SK-N-SH (cell line): ENCODE data around the gene LRRC42. TPM values are rescaled to one million over a fixed set of nuclear protein-coding genes. Genes with fewer than 3 reads are reported as not detected.
"Not testable (repeated sequence)": the region's sequence is repeated elsewhere in the genome, so short reads cannot be mapped to it uniquely, and the experiment has no call there.

Experiments used
- CTCF ChIA-PET: fragments of 300-600, 350-600 bp; formaldehyde crosslinking; extraction: SDS; loops from one replicate; lab custom pipeline; 2021; lab: Yijun Ruan, JAX
- POLR2A ChIA-PET: fragments of 350-600 bp; sonication (Branson Sonifier 250); formaldehyde crosslinking; extraction: SDS; loops from one replicate; lab custom pipeline; 2020; ENCODE audit warnings: antibody characterized with exemption, inconsistent platforms; lab: Yijun Ruan, JAX
- DNase-seq: peaks from one replicate; pipeline ENCODE4 v3.0.0; 2012
- H2AFZ ChIP-seq: fragments of 200-600 bp; sonication (generic); 2 replicates; pipeline ENCODE4 v1.8.1; 2016; ENCODE audit warnings: antibody characterized with exemption, mild to moderate bottlenecking, low read depth
- H3F3A ChIP-seq: fragments of 200-600 bp; sonication (generic); replicated peaks from 2 replicates; pipeline ENCODE3; 2016; ENCODE audit warnings: antibody characterized with exemption, mild to moderate bottlenecking; ENCODE audit not compliant: insufficient read depth
- H3K27ac ChIP-seq, 2 experiments: fragments of 200-500 bp in 1 of 2; fragments of 200-600 bp in 1 of 2; sonication (Bioruptor generic) in 1 of 2; sonication (generic), shearing (Covaris generic) in 1 of 2; 2 replicates each; pipeline versions ENCODE4 v1.5.1 to v1.6.1; 2014 to 2016; ENCODE audit warnings: low read depth in 2 of 2, inconsistent platforms in 1 of 2, low read length in 1 of 2, mild to moderate bottlenecking in 1 of 2, mixed read lengths in 1 of 2
- H3K27me3 ChIP-seq: fragments of 200-600 bp; sonication (generic), shearing (Covaris generic); 2 replicates; pipeline ENCODE4 v1.6.1; 2016; ENCODE audit warnings: mixed run types; ENCODE audit not compliant: insufficient read depth
- H3K36me3 ChIP-seq, 2 experiments: fragments of 200-500 bp in 1 of 2; fragments of 200-600 bp in 1 of 2; sonication (Bioruptor generic) in 1 of 2; sonication (generic) in 1 of 2; replicated peaks in 1 of 2; 2 replicates each; pipeline versions ENCODE3 to v1.5.1; 2014 to 2016; ENCODE audit warnings: low read length in 1 of 2, mild to moderate bottlenecking in 1 of 2; ENCODE audit not compliant: insufficient read depth in 2 of 2, control insufficient read depth in 1 of 2
- H3K4me1 ChIP-seq, 2 experiments: fragments of 200-500 bp in 1 of 2; fragments of 200-600 bp in 1 of 2; sonication (Bioruptor generic) in 1 of 2; sonication (generic), shearing (Covaris generic) in 1 of 2; 2 replicates each; pipeline versions ENCODE4 v1.5.1 to v1.6.1; 2014 to 2016; ENCODE audit warnings: low read depth in 1 of 2, low read length in 1 of 2, mixed run types in 1 of 2; ENCODE audit not compliant: insufficient read depth in 2 of 2, control insufficient read depth in 1 of 2
- H3K4me2 ChIP-seq: fragments of 200-600 bp; sonication (generic), shearing (Covaris generic); 2 replicates; pipeline ENCODE4 v1.6.1; 2017; ENCODE audit warnings: mixed run types
- H3K4me3 ChIP-seq, 2 experiments: fragments of 200-500 bp in 1 of 2; fragments of 200-600 bp in 1 of 2; sonication (Bioruptor generic) in 1 of 2; sonication (generic), shearing (Covaris generic) in 1 of 2; 2 replicates each; pipeline versions ENCODE4 v1.5.1 to v1.8.1; 2014 to 2016; ENCODE audit warnings: low read depth in 2 of 2, inconsistent platforms in 1 of 2, low read length in 1 of 2, mild to moderate bottlenecking in 1 of 2, mixed read lengths in 1 of 2, moderate library complexity in 1 of 2
- H3K79me2 ChIP-seq: fragments of 200-600 bp; sonication (generic); 2 replicates; pipeline ENCODE4 v1.8.1; 2017; ENCODE audit warnings: mild to moderate bottlenecking; ENCODE audit not compliant: insufficient read depth
- H3K9ac ChIP-seq: fragments of 200-600 bp; sonication (generic); 2 replicates; pipeline ENCODE4 v1.6.1; 2017; ENCODE audit warnings: mixed run types
- H3K9me2 ChIP-seq: fragments of 200-600 bp; sonication (generic); 2 replicates; pipeline ENCODE4 v1.6.1; 2017; ENCODE audit warnings: mixed run types
- H3K9me3 ChIP-seq: fragments of 200-600 bp; sonication (generic); 2 replicates; pipeline ENCODE4 v1.6.1; 2017; ENCODE audit warnings: mixed run types, mild to moderate bottlenecking, moderate library complexity
- H4K20me1 ChIP-seq: fragments of 200-600 bp; sonication (generic); 2 replicates; pipeline ENCODE4 v1.6.1; 2017; ENCODE audit warnings: mild to moderate bottlenecking, mixed run types; ENCODE audit not compliant: insufficient read depth
- ELF1 ChIP-seq: IDR thresholded peaks from 2 replicates; pipeline ENCODE4 v1.4.0; 2012
- EZH2phosphoT487 ChIP-seq: fragments of 200-600 bp; sonication (generic); IDR thresholded peaks from 2 replicates; pipeline ENCODE4 v1.6.1; 2017; ENCODE audit warnings: low read depth, mixed run types, mild to moderate bottlenecking, antibody characterized with exemption, moderate library complexity, borderline replicate concordance
- FOSL2 ChIP-seq: IDR thresholded peaks from 2 replicates; pipeline ENCODE4 v1.4.0; 2012; ENCODE audit warnings: low read depth, mild to moderate bottlenecking, moderate library complexity, borderline replicate concordance
- FOXJ3 ChIP-seq: sonication (generic); formaldehyde crosslinking; IDR thresholded peaks from 2 replicates; pipeline ENCODE4 v1.5.1; 2020; ENCODE audit warnings: mild to moderate bottlenecking, missing genetic modification reagents
- FOXM1 ChIP-seq: IDR thresholded peaks from 2 replicates; pipeline ENCODE4 v1.4.0; 2012; ENCODE audit warnings: low read depth, mild to moderate bottlenecking
- GABPA ChIP-seq: IDR thresholded peaks from 2 replicates; pipeline ENCODE4 v1.4.0; 2012; ENCODE audit warnings: low read depth, mild to moderate bottlenecking
- GATA2 ChIP-seq: sonication (generic); formaldehyde crosslinking; IDR thresholded peaks from 2 replicates; pipeline ENCODE4 v1.5.0; 2020; ENCODE audit warnings: mild to moderate bottlenecking, missing genetic modification reagents
- MEF2A ChIP-seq: IDR thresholded peaks from 2 replicates; pipeline ENCODE4 v1.4.0; 2012; ENCODE audit warnings: low read depth, borderline replicate concordance
- MXI1 ChIP-seq: IDR thresholded peaks from 2 replicates; pipeline ENCODE4 v1.6.1; 2012; ENCODE audit warnings: mild to moderate bottlenecking, low read depth, low read length, improper control_type of control experiment
- NFIC ChIP-seq: IDR thresholded peaks from 2 replicates; pipeline ENCODE4 v1.4.0; 2012; ENCODE audit warnings: borderline replicate concordance
- PBX3 ChIP-seq: IDR thresholded peaks from 2 replicates; pipeline ENCODE4; 2012
- POLR2AphosphoS5 ChIP-seq: IDR thresholded peaks from 2 replicates; pipeline ENCODE4 v1.6.1; 2012; ENCODE audit warnings: low read depth, low read length
- RAD21 ChIP-seq: IDR thresholded peaks from 2 replicates; pipeline ENCODE4 v1.6.1; 2012; ENCODE audit warnings: mild to moderate bottlenecking, low read length
- RCOR1 ChIP-seq: fragments of 150-350 bp; IDR thresholded peaks from 2 replicates; pipeline ENCODE4 v1.6.1; 2017; ENCODE audit warnings: antibody characterized with exemption, low read length
- RFX5 ChIP-seq: IDR thresholded peaks from 2 replicates; pipeline ENCODE4 v1.6.1; 2012; ENCODE audit warnings: mild to moderate bottlenecking, improper control_type of control experiment, low read length
- TEAD4 ChIP-seq: IDR thresholded peaks from 2 replicates; pipeline ENCODE4 v1.4.0; 2012; ENCODE audit warnings: mild to moderate bottlenecking, borderline replicate concordance; ENCODE audit not compliant: insufficient read depth
- YY1 ChIP-seq: IDR thresholded peaks from 2 replicates; pipeline ENCODE4 v1.4.0; 2012; ENCODE audit warnings: low read depth, mild to moderate bottlenecking
- ZBTB33 ChIP-seq: IDR thresholded peaks from 2 replicates; pipeline ENCODE4 v1.4.0; 2012; ENCODE audit warnings: low read depth, borderline replicate concordance
- WGBS: methylation state at CpG from one replicate; pipeline ENCODE4 v1.1.6; 2017; ENCODE audit warnings: low lambda C conversion rate; 5-methylcytosine and 5-hydroxymethylcytosine counted together
- polyA plus RNA-seq, 3 experiments: library from polyadenylated mRNA; depleted of rRNA; stranded (reverse); fragments of >200 nt; gene quantifications; 2 replicates each; pipeline ENCODE4 v1.2.3, GENCODE V29; 2012

LRRC42 gene
- polyA plus RNA-seq, 1 of the 3 experiments (the other 2 are of a cell fraction) = 35.0 TPM

GRCh38 chr1:54002544-54003248 lies 56.5 kb downstream of the LRRC42 start:
- ChIA-PET POLR2A (no interaction called here), CTCF (interaction anchor here (0.9 to 1.4 kb wide), 3 partner anchors 14 to 124 kb away, joined by 3 read pairs; no protein-coding TSS in a partner anchor)
- Histone ChIP-seq H3K27ac (no peak overlapping the region), H3K27me3 (no peaks in the 10 kb centered on the region), H3K9me2 (no peaks in the 10 kb centered on the region), H3K36me3 (no peaks in the 10 kb centered on the region), H3K4me3 (no peak overlapping the region), H3K9me3 (no peaks in the 10 kb centered on the region), H3K79me2 (no peaks in the 10 kb centered on the region), H3K4me2 (no peak overlapping the region), H3K4me1 (peaks cover 0 to 8% of the 10 kb centered on the region in 2 experiments; a peak in 1 of 4 replicates), H2AFZ (no peak overlapping the region), H3K9ac (no peak overlapping the region), H3F3A (no peaks in the 10 kb centered on the region), H4K20me1 (no peaks in the 10 kb centered on the region)
- no peak for TF ChIP-seq RCOR1
- DNase-seq = no peak
- 45% methylated on average over 8 of the region's 9 CpGs for WGBS

- Histone ChIP-seq H3K4me3 (no peak overlapping the region), H3K4me1 (peaks cover 0 to 8% of the 10 kb centered on the region in 2 experiments; a peak in 1 of 4 replicates), H3K9me3 (no peaks in the 10 kb centered on the region), H4K20me1 (no peaks in the 10 kb centered on the region), H3K79me2 (no peaks in the 10 kb centered on the region), H3F3A (no peaks in the 10 kb centered on the region), H3K9me2 (no peaks in the 10 kb centered on the region), H3K27me3 (no peaks in the 10 kb centered on the region), H3K9ac (no peak overlapping the region), H3K27ac (no peak overlapping the region), H2AFZ (no peak overlapping the region), H3K36me3 (no peaks in the 10 kb centered on the region), H3K4me2 (no peak overlapping the region)
- ChIA-PET CTCF (interaction anchor here (0.9 kb wide), 1 partner anchor 13 kb away, joined by 3 read pairs; no protein-coding TSS in a partner anchor), POLR2A (no interaction called here)
- no peak for DNase-seq
- no peak for TF ChIP-seq NFIC
- TF ChIP-seq ZBTB33 = no peak
- TF ChIP-seq RFX5 = no peak
- TF ChIP-seq MXI1 = no peak
- TF ChIP-seq GATA2 (CRISPR knock-in tag) = no peak
- TF ChIP-seq EZH2phosphoT487 = no peak
- TF ChIP-seq FOXJ3 (CRISPR knock-in tag) = no peak
- no peak for TF ChIP-seq PBX3
- TF ChIP-seq GABPA = no peak
- TF ChIP-seq RCOR1 = no peak
- TF ChIP-seq FOSL2 = no peak
- TF ChIP-seq ELF1 = no peak
- TF ChIP-seq FOXM1 = no peak
- no peak for TF ChIP-seq RAD21
- TF ChIP-seq POLR2AphosphoS5 = no peak
- no peak for TF ChIP-seq MEF2A
- no peak for TF ChIP-seq TEAD4
- no peak for TF ChIP-seq YY1
- WGBS = 88% methylated on average over 12 of the region's 12 CpGs
Measured at GRCh38 chr1:54003249-54003646, 57.1 kb downstream of the LRRC42 start.

- DNase-seq, H3F3A ChIP-seq, H3K9me3 ChIP-seq, H4K20me1 ChIP-seq, H3K79me2 ChIP-seq, H3K9ac ChIP-seq, H3K4me1 ChIP-seq, H3K27ac ChIP-seq, H3K9me2 ChIP-seq, H3K27me3 ChIP-seq, H3K4me3 ChIP-seq, POLR2A ChIA-PET, H3K36me3 ChIP-seq, H3K4me2 ChIP-seq, H2AFZ ChIP-seq: not testable (repeated sequence)
- CTCF ChIA-PET = interaction anchor here (0.9 kb wide), 1 partner anchor 13 kb away, joined by 3 read pairs; no protein-coding TSS in a partner anchor
- WGBS = 95% methylated on average over 11 of the region's 19 CpGs
Measured at GRCh38 chr1:54003750-54004480, 57.8 kb downstream of the LRRC42 start.
